Activated CD8-positive, alpha-beta T cell treated with anti-CD3 and anti-CD28 coated beads for 36 hours (primary cell): ENCODE results near the gene R3HDM4. TPM values are rescaled to one million over a fixed set of nuclear protein-coding genes. Genes with fewer than 3 reads are reported as not detected.

ENCODE experiments used
- ATAC-seq: fragments of 200-7000 bp; cut with Tn5 transposase; one replicate; pipeline ENCODE4 v1.10.0; 2021; ENCODE audit warnings: mild to moderate bottlenecking, moderate library complexity
- CTCF ChIA-PET: fragments of 350-600 bp; sonication (Branson Sonifier 250); formaldehyde crosslinking; loops from one replicate; lab custom pipeline; 2021; ENCODE audit warnings: antibody characterized with exemption; lab: Charles Lee
- POLR2A ChIA-PET: fragments of 350-600 bp; sonication (Branson Sonifier 250); formaldehyde crosslinking; loops from one replicate; lab custom pipeline; 2021; ENCODE audit warnings: antibody characterized with exemption; lab: Charles Lee
- DNase-seq: peaks from one replicate; pipeline ENCODE4 v3.0.0-alpha.2; 2020
- H3K27ac Mint-ChIP-seq: one replicate; pipeline ENCODE4 v1.8.0; 2021; ENCODE audit warnings: mild to moderate bottlenecking, mixed read lengths
- H3K27me3 Mint-ChIP-seq: one replicate; pipeline ENCODE4 v1.8.0; 2021; ENCODE audit warnings: mixed read lengths
- H3K36me3 Mint-ChIP-seq: one replicate; pipeline ENCODE4 v1.8.0; 2021; ENCODE audit warnings: low read depth, mixed read lengths
- H3K4me1 Mint-ChIP-seq: one replicate; pipeline ENCODE4 v1.8.0; 2021; ENCODE audit warnings: low read depth, mixed read lengths
- H3K4me3 Mint-ChIP-seq: one replicate; pipeline ENCODE4 v1.8.0; 2021; ENCODE audit warnings: mild to moderate bottlenecking, moderate library complexity, mixed read lengths
- H3K9me3 Mint-ChIP-seq: one replicate; pipeline ENCODE4 v1.8.0; 2021; ENCODE audit warnings: mixed read lengths
- intact Hi-C: fragments of 100-400 bp; cut with micrococcal nuclease; formaldehyde crosslinking; loops from one replicate; pipeline ENCODE4 v1.10.0; 2022
- total RNA-seq, 2 experiments: library from RNA; stranded (reverse); gene quantifications; one replicate each; pipeline ENCODE4 v1.2.3, GENCODE V29; 2021
- TF ChIP-seq, protein P1 (sequence below): fragments of 200-600 bp; IDR thresholded peaks from one replicate; pipeline ENCODE4 v1.8.0; 2022; ENCODE audit warnings: antibody characterized with exemption, mild to moderate bottlenecking

The R3HDM4 gene
- total RNA-seq, 2 experiments from 2014 or later = 58.4 to 61.5 TPM

- intact Hi-C loops = loop anchor here (5.0 kb wide), 1 partner anchor 144 kb away; no protein-coding TSS in a partner anchor
- ATAC-seq = no peak
- peak; percentile 59 for DNase-seq
- ChIA-PET POLR2A (no interaction called here), CTCF (interaction anchor here (2.1 to 2.4 kb wide), 2 partner anchors 24 to 53 kb away, joined by 5 to 13 read pairs; partner anchors contain the start of genes MED16 and RNU6-9)
- Mint-ChIP-seq H3K36me3 (peaks cover 5% of the 10 kb centered on the region), H3K27ac (no peak overlapping the region), H3K27me3 (peaks cover 2% of the 10 kb centered on the region), H3K9me3 (no peaks in the 10 kb centered on the region), H3K4me3 (peak overlapping the region; percentile 43), H3K4me1 (peaks cover 14% of the 10 kb centered on the region)
- TF ChIP-seq, protein P1, sequence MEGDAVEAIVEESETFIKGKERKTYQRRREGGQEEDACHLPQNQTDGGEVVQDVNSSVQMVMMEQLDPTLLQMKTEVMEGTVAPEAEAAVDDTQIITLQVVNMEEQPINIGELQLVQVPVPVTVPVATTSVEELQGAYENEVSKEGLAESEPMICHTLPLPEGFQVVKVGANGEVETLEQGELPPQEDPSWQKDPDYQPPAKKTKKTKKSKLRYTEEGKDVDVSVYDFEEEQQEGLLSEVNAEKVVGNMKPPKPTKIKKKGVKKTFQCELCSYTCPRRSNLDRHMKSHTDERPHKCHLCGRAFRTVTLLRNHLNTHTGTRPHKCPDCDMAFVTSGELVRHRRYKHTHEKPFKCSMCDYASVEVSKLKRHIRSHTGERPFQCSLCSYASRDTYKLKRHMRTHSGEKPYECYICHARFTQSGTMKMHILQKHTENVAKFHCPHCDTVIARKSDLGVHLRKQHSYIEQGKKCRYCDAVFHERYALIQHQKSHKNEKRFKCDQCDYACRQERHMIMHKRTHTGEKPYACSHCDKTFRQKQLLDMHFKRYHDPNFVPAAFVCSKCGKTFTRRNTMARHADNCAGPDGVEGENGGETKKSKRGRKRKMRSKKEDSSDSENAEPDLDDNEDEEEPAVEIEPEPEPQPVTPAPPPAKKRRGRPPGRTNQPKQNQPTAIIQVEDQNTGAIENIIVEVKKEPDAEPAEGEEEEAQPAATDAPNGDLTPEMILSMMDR = no peak
Measured at GRCh38 chr19:916645-917322, 3.8 kb upstream of the R3HDM4 start.

- Mint-ChIP-seq H3K36me3 (peaks cover 9% of the 10 kb centered on the region), H3K4me1 (peaks cover 32% of the 10 kb centered on the region), H3K4me3 (peak overlapping the region; percentile 75), H3K27ac (peak overlapping the region; percentile 87), H3K9me3 (no peaks in the 10 kb centered on the region), H3K27me3 (no peaks in the 10 kb centered on the region)
- ChIA-PET CTCF (no interaction called here), POLR2A (no interaction called here)
- TF ChIP-seq, protein P1 = no peak
- DNase-seq (peak; percentile 42), ATAC-seq (no peak)
- intact Hi-C loops = no loop called here
Measured at GRCh38 chr19:912181-913079, 589 bp downstream of the R3HDM4 start.

- Mint-ChIP-seq H3K9me3 (no peaks in the 10 kb centered on the region), H3K27ac (peak overlapping the region; percentile 66), H3K36me3 (peaks cover 9% of the 10 kb centered on the region), H3K4me3 (peak overlapping the region; percentile 67), H3K27me3 (no peaks in the 10 kb centered on the region), H3K4me1 (peaks cover 40% of the 10 kb centered on the region)
- ATAC-seq = no peak
- POLR2A ChIA-PET = no interaction called here
- intact Hi-C loops = no loop called here
- TF ChIP-seq, protein P1 = no peak
- DNase-seq = no peak
- CTCF ChIA-PET = no interaction called here
Measured at GRCh38 chr19:911197-912033, 1.6 kb downstream of the R3HDM4 start.

- Mint-ChIP-seq H3K4me3 (no peak overlapping the region), H3K27ac (peak overlapping the region; percentile 93), H3K36me3 (peaks cover 10% of the 10 kb centered on the region), H3K9me3 (no peaks in the 10 kb centered on the region), H3K4me1 (peaks cover 57% of the 10 kb centered on the region), H3K27me3 (no peaks in the 10 kb centered on the region)
- ChIA-PET CTCF (interaction anchor here (1.1 to 1.4 kb wide), 2 partner anchors 45 to 77 kb away, joined by 3 read pairs; partner anchors contain the start of gene WDR18), POLR2A (interaction anchor here (0.6 to 2.7 kb wide), 6 partner anchors 13 to 384 kb away, joined by 3 to 15 read pairs (median 4); partner anchors contain the start of genes MED16 and RNU6-9)
- ATAC-seq (peak; percentile 59), DNase-seq (peak; percentile 84)
- intact Hi-C loops = no loop called here
- TF ChIP-seq, protein P1 = no peak
Measured at GRCh38 chr19:907183-907853, 5.7 kb downstream of the R3HDM4 start.
